HCT116 (cell line): ENCODE results near the gene ETNK2.

Experiments used
- ELF1 ChIP-seq: IDR thresholded peaks from 2 replicates; pipeline ENCODE4 v1.6.1; 2012; ENCODE audit warnings: low read depth, borderline replicate concordance
- POLR2A ChIP-seq: IDR thresholded peaks from 2 replicates; pipeline ENCODE4 v1.7.0; 2011; ENCODE audit warnings: borderline replicate concordance; ENCODE audit not compliant: insufficient read depth, insufficient read length; ENCODE audit errors: extremely low read depth
- POLR2AphosphoS5 ChIP-seq: IDR thresholded peaks from 2 replicates; pipeline ENCODE4 v1.6.1; 2011; ENCODE audit warnings: mild to moderate bottlenecking, low read depth, low read length, moderate library complexity
- YY1 ChIP-seq: IDR thresholded peaks from 2 replicates; pipeline ENCODE4 v1.6.1; 2011; ENCODE audit warnings: low read length, low read depth, moderate library complexity, mild to moderate bottlenecking; ENCODE audit not compliant: insufficient replicate concordance; ENCODE audit errors: extremely low read depth

DNA sequence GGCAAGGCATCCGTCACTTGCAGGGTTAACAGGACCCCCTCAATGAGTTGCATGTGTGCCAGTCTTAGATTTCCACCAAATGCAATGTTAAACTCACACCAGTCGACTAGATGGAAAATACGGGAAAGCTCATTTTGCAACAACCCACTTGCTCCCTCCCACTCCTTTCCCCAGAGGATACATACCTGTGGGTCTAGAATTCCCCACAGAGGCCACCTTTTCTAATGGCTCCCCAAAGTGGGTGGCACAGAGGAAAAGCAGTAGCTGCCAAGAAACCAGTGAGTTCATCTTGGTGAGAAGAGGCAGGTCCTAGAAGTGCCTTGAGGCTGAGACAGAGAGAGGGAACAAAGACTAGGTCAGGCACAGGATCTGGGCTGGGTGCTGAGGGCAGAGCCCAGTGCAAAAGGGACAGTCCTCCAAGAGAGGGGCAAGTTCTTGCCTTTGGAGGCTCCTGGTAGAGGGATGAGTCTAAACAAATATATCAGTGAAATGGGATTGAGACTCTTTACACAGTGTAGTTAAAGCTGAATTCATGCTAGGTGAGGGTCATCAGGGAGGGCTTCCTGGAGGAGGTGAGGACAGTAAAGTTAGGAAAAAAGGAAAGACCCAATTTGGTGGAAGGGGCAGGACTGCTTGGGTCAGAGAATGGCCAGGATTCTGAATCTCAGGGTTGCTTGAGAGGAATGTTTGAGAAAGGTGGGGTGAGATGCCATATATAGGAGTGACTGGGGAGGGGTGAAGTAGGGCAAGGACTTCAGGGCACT is 40.9 kb upstream of the ETNK2 start:
- no peak for TF ChIP-seq POLR2AphosphoS5
- TF ChIP-seq YY1: no peak
- TF ChIP-seq ELF1: no peak
- TF ChIP-seq POLR2A: no peak
